GM19468 (cell line): ENCODE data around the gene PTBP3.
"Not testable (repeated sequence)": the region's sequence is repeated elsewhere in the genome, so short reads cannot be mapped to it uniquely, and the experiment has no call there.

Experiments
- ATAC-seq: cut with Tn5 transposase; IDR thresholded peaks from one replicate; pipeline ENCODE4 v1.9.1; 2021; ENCODE audit warnings: mild to moderate bottlenecking, moderate library complexity, moderate number of reproducible peaks; ENCODE audit not compliant: unreplicated experiment; ENCODE audit errors: extremely low read depth

Gene PTBP3, protein sequence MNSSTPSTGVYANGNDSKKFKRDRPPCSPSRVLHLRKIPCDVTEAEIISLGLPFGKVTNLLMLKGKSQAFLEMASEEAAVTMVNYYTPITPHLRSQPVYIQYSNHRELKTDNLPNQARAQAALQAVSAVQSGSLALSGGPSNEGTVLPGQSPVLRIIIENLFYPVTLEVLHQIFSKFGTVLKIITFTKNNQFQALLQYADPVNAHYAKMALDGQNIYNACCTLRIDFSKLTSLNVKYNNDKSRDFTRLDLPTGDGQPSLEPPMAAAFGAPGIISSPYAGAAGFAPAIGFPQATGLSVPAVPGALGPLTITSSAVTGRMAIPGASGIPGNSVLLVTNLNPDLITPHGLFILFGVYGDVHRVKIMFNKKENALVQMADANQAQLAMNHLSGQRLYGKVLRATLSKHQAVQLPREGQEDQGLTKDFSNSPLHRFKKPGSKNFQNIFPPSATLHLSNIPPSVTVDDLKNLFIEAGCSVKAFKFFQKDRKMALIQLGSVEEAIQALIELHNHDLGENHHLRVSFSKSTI

DNA sequence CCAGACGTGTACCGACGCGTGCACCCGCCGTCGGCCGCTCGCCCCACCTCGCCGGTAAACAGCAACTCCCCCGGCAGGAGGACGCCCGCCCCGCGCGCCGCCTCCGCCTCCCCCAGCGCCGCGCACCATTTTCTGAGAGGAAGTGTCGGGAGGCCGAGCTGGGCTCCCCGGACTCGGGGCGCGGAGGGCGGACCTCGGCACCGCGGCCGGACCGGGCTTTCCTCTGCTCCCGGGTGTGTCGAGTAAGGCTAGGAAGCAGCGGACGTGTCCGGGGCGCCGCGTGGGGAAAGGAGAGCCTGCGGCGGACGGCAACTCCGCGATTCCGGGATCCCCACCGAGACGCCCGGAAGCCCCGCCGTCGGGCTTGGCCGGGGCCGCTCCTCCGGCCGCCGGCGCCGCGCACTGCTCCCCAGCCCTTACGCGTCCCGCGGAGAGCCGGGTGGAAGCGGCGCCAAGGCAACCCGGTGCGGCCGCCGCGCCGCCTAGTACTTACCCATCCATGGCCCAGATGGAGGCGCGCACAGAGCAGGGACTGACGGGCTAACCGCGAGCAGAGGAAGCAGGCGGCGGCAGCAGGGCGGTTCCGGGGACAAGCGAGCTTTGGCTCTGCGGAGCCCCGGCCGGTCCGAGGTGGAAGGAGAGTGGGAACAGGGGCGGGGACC is at the start of gene PTBP3:
TSS of gene PTBP3 (minus strand) at position 643 of the 662 bp plus-strand sequence. CDS start 35,754 bp downstream, outside the sequence.
- peak; percentile 14 for ATAC-seq

DNA sequence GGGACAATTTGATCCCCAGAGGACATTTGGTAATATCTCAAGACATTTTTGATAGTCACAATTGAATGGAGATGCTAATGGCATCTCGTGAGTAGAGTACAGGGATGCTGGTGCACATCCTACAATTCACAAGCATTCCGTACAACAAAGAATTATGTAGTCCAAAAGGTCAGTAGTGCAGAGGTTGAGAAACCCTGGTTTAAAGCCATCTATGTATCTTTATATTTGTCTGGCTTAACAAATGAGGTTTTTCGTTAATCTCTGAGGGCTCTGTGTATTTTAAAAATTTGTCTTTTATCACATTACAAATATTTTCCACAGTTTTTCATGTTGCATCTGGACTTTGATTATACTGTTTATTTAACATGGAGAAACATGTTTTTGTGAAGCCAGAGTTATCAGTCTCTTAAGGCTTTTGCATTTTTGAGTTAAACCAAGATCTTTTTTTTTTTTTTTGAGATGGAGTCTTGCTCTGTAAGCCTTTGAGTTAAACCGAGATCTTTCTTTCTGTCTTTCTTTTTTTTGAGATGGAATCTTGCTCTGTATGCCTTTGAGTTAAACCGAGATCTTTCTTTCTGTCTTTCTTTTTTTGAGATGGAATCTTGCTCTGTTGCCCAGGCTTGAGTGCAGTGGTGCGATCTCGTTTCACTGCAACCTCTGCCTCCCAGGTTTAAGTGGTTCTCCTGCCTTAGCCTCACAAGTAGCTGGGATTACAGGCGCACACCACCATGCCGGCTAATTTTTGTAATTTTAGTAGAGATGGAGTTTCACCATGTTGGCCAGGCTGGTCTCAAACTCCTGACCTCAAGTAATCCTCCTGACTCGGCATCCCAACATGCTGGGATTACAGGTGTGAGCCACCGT is 49.3 kb upstream of the PTBP3 start:
- ATAC-seq: no peak

DNA sequence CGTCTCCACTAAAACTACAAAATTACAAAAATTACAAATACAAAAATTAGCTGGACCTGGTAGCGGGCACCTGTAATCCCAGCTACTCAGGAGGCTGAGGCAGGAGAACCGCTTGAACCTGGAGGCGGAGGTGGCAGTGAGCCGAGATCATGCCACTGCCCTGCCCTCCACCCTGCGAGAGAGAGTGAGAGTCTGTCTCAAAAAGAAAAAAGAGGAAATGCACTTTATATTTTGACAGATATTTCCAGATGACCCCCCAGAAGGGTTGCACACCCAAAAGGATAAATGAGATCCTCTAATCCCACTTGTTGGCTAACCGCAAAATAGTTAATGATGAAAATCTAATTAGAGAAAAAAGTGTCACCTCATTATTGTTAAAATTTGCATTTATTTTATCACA is 48.6 kb upstream of the PTBP3 start:
- no peak for ATAC-seq

DNA sequence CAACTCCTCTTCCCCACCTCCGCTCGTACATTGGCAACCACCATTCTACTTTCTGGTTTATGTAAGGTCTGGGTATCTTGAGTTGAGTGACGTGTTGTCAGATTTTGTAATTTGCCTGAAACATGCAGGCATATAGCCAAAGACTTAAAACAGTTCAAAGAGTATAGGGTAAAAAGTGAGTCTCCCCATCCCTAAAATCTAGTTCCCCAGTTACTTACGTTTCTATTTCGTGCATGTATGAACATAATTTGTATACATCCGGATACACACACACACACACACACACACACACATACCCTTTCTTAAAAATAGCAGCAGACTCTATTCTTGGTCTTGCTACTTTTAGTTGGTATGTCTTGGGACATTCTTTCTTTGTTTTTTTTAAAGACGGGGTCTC is 47.4 kb upstream of the PTBP3 start:
- no peak for ATAC-seq

DNA sequence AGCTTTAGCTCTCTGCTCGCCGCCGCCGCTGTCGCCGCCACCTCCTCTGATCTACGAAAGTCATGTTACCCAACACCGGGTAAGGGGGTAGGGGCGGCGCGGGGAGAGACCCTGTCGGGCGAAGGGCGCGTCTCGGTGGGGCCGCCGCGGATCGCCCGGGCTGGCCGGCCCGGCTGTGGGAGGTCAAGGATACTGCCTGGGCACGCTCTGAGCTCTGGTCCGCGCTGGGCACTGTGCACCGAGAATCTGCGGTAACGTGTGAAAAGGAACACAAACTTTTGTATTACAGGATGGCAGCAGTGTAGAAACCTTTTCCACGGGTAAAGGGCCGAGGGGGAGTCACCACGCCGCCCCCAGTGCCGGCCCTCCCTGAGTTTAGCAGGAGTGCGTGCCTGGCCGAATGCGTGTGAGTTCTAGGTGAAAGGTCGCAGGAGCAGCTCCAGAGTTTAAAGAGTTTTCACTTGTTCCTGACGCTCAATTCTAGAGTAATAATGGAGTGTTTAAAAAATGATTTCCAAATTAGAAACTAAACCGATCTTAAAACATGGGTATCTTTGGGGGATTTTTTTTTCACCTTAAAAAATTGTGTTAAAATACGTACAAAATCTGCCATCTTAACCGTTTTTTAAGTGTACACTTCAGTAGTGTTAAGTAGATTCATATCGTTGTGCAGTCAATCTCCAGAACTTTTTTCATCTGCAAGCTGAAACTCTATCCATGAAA is 46.8 kb upstream of the PTBP3 start, which contains the start of gene HSDL2:
TSS of gene HSDL2 (plus strand) at position 7 of the 723 bp plus-strand sequence. CDS start at position 63, 56 bp downstream.
- no peak for ATAC-seq

DNA sequence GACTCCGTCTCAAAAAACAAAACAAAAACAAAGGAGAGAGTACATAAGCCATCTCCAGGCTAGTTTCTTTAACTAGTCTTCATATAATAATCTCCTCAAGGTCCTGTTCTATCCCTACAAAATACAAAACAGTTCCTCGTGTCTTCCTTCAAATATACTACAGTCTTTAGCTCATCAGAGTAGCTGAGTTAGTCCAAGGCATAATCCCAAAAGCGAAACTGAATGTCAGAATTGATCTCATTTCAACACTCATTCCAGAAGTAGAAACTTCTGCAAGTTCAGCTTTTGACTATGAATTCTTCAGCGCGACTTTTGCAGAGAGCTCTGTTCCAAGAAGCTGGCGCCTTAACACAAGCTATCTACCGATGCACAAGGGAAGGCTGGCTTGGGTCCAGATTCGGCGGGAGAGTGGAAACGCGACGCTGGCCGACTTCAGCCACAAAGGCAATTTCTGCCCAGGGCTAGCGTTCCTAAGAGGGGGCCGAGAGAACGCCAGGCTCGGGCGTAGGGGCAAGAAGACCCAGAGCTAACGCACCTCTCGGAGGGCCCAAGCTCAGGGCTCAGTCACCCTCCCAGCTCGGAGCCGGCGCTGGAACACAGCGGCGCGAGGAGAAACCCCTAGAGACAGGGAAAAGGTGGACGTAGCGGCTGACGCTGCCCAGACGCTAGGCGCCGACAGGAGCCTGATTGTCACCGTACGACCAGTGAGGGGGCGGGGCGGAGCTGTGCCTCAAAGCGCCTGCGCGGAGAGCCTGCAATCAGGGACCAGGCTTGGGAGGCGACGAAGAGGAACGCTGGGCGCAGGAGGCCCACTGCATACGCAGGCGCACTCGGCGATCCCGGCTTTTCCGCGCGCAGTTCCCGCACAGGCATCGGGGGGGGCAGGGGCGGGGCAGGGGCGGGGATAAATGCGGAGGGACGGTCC is 46.0 kb upstream of the PTBP3 start:
- peak; percentile 69 for ATAC-seq

DNA sequence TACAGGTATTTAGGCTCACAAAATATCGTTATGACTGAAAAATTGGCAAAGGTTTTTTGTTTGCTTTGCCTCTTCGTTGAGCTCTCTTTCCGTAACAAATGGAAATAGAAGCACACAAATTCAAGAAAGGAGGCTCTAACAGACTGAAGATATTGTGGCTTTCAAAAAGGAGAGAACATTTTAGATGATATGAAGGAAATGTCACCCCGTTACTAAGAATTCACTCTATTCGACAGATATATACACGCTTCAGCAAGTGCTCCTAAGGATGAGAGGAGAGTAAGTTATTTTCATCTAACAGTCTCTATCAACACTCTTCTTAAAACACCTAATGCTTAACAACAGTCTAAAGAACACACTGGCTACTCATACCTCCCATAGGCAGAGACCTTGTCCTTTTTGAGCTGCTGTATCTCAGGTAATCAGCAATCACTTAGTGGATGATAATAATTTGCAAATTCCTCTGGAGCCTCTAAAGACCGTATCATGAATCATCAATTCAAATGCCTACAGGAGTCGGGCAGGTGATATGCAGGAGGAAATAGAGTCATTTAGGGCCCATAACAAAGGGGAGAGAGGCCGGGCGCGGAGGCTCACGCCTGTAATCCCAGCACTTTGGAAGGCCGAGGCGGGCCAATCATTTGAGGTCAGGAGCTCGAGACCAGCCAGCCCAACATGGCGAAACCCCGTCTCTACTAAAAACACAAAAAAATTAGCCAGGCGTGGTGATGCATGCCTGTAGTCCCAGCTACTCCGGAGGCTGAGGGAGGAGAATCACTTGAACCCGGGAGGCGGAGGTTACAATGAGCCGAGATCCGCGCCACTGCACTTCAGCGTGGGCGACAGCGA is 45.1 kb upstream of the PTBP3 start:
- ATAC-seq: no peak

DNA sequence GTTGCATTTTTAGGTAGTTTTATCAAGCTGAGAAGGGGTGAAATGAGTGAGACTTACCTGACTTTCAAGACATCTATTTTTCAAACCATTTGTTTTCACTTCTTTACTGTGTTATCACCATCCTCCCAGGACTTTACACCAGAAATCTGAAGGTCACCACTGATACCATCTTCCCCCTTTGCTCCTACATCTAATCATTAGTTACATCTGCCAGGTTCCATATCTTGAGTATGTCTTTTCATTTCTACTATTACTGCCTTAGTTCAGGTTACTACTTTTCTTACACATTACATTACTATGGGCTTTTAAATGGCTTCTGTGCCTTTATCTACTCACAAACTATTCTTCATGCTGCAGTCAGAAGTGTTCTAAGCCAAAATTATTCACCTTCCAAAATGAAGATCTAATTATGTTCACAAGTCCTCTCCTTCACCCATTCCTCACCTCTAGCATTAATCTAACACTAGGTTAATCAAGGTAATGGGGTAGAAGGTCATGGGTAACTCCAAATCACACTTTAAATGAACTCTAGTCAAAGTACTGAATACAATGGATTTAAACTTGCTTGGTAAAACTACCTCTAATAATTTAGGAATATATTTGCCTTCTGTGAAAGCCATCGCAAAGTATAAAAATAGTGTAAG is 44.4 kb upstream of the PTBP3 start:
- ATAC-seq: no peak

DNA sequence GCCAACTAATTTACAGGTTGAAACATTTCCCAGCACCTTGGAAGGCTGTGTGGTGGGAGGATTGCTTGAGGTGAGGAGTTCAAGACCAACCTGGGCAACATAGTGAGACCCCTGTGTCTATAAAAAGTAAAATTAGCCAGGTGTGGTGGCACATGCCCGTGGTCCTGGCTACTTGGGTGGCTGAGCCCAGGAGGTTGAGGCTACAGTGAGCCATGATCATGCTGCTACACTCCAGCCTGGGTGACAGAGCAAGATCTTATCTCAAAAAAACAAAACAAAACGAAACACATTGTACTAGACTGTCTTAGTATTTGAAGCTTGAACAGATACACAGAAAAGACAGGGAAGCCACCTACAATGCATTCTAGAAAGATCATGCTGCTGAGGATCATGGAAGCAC is 43.7 kb upstream of the PTBP3 start:
- ATAC-seq: no peak

DNA sequence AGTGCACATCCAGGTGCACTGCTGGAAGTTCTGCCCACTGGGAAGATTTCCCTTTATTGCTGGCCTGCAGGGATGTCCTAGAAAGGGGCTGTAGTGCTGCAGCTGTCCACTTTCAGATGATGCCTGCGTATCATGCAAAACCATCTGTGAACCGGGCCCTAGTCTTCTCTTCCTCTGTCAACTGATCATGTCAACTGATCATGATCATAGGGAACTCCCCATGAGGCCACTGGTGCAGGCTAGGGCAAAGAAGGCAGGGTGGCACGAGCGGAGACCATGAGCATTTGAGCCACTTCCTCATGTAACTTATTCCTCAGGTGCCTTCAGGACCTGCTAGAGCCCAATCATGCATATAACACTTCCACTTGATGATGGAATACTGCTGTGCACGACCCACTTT is 41.9 kb upstream of the PTBP3 start:
- no peak for ATAC-seq

DNA sequence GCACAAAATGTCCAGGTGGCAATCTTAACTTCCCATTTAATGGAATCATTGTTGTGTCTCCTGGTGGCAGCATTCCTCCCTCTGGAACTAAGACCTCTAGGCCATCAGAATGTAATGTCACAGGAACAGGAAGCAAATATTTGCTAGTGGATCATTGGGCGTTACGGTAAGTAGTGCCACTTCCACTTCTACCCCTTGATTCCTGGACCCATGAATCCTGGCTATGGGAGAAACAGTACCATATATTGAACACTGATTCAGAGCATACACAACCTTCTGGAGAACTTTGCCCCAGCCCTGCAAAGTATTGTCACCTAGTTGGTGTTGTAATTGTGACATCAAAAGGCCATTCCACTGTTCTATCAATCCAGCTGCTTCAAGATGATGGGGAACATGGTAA is 40.8 kb upstream of the PTBP3 start:
- not testable (repeated sequence) for ATAC-seq

DNA sequence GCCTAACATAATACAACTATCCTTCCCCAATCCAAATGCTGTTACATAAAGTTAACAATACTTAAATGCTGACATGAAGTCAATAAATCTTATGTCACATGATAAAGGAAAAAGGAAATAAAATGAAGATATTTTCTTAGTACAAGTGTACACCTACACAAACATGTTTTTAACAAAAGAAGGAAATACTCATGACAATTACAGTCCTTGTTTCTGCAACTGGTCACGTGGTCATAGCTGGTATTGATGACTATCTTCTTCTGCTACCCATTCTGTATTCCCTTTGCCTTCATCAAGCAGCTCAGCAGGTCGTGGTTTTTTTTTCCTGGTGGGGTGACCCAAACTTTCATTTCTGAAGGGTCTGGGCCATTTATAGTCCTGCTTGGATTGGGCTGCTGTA is 40.2 kb upstream of the PTBP3 start:
- not testable (repeated sequence) for ATAC-seq

DNA sequence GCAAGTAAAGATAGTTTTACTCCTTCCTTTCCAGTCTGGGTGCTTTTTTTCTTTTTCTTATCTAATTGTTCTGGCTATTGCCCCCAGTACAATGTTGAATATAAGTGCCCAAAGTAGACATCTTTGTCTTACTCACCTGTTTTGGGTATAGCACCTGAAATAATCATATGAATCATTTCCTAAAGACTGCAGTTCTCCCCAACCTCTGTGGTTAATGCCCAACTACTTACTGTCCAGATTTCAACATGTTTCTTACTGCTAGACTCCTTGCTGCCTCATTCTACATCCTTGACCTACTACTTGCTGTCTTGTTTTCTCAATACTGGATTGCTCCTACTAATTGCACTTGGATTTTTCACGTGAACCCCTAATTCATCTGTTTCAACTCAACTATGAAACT is 37.6 kb upstream of the PTBP3 start:
- no peak for ATAC-seq

DNA sequence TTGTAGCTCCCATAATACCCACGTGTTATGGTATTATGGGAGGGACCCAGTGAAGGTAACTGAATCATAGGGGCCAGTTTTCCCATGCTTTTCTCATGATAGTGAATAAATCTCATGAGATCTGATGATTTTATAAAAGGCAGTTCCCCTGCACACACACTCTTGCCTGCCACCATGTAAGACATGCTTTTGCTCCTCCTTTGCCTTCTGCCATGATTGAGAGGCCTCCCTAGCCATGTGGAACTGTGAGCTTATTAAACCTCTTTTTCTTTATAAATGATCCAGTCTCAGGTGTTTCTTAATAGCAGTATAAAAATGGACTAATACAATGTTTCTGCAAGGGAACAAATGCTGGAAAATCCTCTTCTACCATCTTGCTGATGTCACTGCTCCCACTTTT is 36.4 kb upstream of the PTBP3 start:
- ATAC-seq: no peak

DNA sequence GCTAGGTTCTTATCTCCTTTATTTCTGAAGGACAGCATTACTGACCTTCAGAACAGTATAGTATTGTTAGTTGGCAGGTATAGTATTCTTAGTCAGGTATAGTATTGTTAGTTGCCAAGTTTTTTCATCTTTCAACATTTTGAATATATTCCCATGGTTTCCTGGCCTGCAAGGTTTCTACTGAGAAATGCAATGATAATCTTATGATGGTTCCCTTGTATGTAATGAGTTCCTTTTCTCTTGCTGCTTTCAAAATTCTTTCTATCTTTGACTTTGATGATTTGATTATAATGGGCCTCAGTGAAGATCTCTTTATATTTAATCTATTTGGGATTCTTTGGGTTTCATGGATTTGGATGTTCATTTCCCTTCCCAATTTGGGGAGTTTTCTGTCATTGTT is 34.0 kb upstream of the PTBP3 start:
- ATAC-seq: no peak

DNA sequence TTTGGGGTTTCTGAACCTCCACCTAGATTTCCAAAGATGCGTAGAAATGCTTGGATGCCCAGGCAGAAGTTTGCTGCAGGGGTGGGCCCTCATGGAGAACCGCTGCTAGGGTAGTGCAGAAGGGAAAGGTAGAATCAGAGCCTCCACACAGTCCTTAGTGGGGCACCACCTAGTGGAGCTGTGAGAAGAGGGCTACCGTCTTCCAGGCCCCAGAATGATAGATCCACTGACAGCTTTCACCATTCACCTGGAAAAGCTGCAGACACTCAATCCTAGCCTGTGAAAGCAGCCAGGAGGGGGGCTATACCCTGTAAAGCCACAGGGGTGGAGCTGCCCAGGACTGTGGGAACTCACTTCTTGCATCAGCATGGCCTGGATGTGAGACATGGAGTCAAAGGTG is 33.2 kb upstream of the PTBP3 start:
- ATAC-seq: no peak

DNA sequence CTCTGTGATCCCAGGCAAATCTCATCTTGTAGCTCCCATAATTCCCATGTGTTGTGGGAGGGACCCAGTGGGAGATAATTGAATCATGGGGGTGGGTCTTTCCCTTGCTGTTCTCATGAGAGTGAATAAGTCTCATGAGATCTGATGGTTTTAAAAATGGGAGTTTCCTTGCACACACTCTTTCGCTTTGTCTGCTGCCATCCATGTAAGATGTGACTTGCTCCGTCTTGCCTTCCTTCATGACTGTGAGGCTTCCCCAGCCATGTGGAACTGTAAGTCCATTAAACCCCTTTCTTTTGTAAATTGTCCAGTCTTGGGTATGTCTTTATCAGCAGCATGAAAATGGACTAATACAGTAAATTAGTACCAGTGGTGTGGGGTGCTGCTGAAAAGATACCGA is 31.8 kb upstream of the PTBP3 start:
- ATAC-seq: not testable (repeated sequence)
